OCI-LY3 (cell line): ENCODE measurements around the gene TNRC6C.

Experiments used
- EZH2phosphoT487 ChIP-seq: fragments of 200-600 bp; shearing (Covaris generic); IDR thresholded peaks from 2 replicates; pipeline ENCODE4 v1.6.1; 2018; ENCODE audit warnings: antibody characterized with exemption, mixed run types, low read depth
- TF ChIP-seq, protein P1 (sequence below): fragments of 200-600, 300-600 bp; sonication (generic); IDR thresholded peaks from 2 replicates; pipeline ENCODE4 v1.5.1; 2014; ENCODE audit warnings: antibody characterized with exemption, low read length, low read depth

DNA sequence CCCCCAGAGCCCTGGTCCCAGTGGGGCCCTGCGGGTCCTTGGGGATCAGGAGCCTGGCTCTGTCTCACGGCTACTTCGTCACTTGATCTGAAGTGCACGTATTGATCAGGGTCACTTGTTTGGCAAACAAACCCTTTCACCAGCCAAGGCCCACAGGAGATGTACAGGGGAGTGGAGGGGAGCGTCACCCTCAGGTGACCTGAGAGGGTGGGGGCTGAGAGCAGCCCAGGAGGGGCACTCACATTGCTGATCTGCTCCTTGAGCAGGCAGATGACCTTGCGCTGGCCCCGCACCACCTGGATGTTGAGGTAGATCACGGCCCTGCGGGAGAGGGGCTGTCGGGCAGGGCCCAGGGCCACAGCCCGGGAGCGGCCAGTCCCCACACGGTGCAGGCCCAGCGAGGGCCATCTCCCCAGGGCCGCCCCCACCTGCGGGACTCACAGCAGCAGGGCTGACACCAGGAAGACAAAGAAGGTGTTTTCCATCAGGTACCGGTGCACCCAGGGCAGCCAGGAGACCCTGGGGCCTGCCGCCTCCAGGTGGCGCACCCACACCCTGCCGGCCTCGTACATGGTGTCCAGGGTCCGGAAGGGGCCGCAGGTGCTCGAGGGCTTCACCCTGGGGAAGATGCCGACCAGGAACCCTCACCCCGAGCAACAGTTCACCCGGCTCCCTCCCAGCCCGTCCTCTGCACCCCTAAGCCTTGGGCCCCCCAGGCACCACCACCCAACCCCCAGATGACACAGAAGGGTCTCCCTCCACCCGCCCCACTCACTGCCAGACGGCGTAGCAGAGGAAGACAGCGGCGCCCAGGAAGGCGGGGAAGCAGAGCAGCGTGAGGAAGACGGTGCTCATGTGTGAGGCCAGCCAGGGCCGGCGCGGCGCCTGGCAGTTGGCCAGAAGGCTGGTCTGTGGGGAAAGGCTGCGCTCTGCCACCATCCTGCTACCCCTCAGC, 158.8 kb downstream of the TNRC6C start:
- TF ChIP-seq, protein P1, sequence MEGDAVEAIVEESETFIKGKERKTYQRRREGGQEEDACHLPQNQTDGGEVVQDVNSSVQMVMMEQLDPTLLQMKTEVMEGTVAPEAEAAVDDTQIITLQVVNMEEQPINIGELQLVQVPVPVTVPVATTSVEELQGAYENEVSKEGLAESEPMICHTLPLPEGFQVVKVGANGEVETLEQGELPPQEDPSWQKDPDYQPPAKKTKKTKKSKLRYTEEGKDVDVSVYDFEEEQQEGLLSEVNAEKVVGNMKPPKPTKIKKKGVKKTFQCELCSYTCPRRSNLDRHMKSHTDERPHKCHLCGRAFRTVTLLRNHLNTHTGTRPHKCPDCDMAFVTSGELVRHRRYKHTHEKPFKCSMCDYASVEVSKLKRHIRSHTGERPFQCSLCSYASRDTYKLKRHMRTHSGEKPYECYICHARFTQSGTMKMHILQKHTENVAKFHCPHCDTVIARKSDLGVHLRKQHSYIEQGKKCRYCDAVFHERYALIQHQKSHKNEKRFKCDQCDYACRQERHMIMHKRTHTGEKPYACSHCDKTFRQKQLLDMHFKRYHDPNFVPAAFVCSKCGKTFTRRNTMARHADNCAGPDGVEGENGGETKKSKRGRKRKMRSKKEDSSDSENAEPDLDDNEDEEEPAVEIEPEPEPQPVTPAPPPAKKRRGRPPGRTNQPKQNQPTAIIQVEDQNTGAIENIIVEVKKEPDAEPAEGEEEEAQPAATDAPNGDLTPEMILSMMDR = peak; percentile 44
- TF ChIP-seq EZH2phosphoT487 = no peak
